KOPT-K1 (cell line): Measurements from ENCODE around the gene ANO6.

Experiments
- H3K27ac ChIP-seq: fragments of 200-600 bp; sonication (generic); 2 replicates; pipeline ENCODE4 v1.5.1; 2016; ENCODE audit warnings: antibody characterized with exemption, mild to moderate bottlenecking, low read depth, low read length; ENCODE audit not compliant: poor library complexity, severe bottlenecking
- H3K36me3 ChIP-seq: fragments of 200-600 bp; sonication (generic); 2 replicates; pipeline ENCODE4 v1.5.1; 2017; ENCODE audit warnings: antibody characterized with exemption, mild to moderate bottlenecking, low read length, moderate library complexity; ENCODE audit not compliant: insufficient read depth
- H3K9me3 ChIP-seq: fragments of 200-600 bp; sonication (generic); 2 replicates; pipeline ENCODE4 v1.5.1; 2017; ENCODE audit warnings: antibody characterized with exemption, low read length, mild to moderate bottlenecking; ENCODE audit not compliant: insufficient read depth, poor library complexity, severe bottlenecking

Gene ANO6

GRCh38 chr12:45342171-45342570 is 126.3 kb downstream of the ANO6 start:
- peaks cover 13% of the 10 kb centered on the region for H3K36me3 ChIP-seq
- no peaks in the 10 kb centered on the region for H3K9me3 ChIP-seq
- H3K27ac ChIP-seq: no peak overlapping the region

- H3K27ac ChIP-seq: no peak overlapping the region
- peaks cover 15% of the 10 kb centered on the region for H3K36me3 ChIP-seq
- no peaks in the 10 kb centered on the region for H3K9me3 ChIP-seq
These were observed 127.0 kb downstream of the ANO6 start for GRCh38 chr12:45342848-45343247.

- no peaks in the 10 kb centered on the region for H3K9me3 ChIP-seq
- H3K27ac ChIP-seq: no peak overlapping the region
- peaks cover 22% of the 10 kb centered on the region for H3K36me3 ChIP-seq
These were observed 127.6 kb downstream of the ANO6 start for GRCh38 chr12:45343269-45344051.

- no peak overlapping the region for H3K27ac ChIP-seq
- H3K36me3 ChIP-seq: peaks cover 56% of the 10 kb centered on the region
- peaks cover 14% of the 10 kb centered on the region for H3K9me3 ChIP-seq
These were observed 132.4 kb downstream of the ANO6 start for GRCh38 chr12:45348311-45348710.

- peaks cover 14% of the 10 kb centered on the region for H3K9me3 ChIP-seq
- peaks cover 55% of the 10 kb centered on the region for H3K36me3 ChIP-seq
- H3K27ac ChIP-seq: no peak overlapping the region
These were observed 133.1 kb downstream of the ANO6 start for GRCh38 chr12:45348986-45349385.

GRCh38 chr12:45349916-45350315 is 134.0 kb downstream of the ANO6 start:
- peaks cover 55% of the 10 kb centered on the region for H3K36me3 ChIP-seq
- H3K27ac ChIP-seq: no peak overlapping the region

GRCh38 chr12:45350861-45351260 is 135.0 kb downstream of the ANO6 start:
- Histone ChIP-seq H3K36me3 (peaks cover 60% of the 10 kb centered on the region), H3K27ac (no peak overlapping the region), H3K9me3 (peaks cover 14% of the 10 kb centered on the region)

More at GRCh38 chr12:45349916-45350315, 134.0 kb downstream of the ANO6 start:
- H3K9me3 ChIP-seq: peaks cover 14% of the 10 kb centered on the region

GRCh38 chr12:45351921-45352670 is 136.2 kb downstream of the ANO6 start:
- Histone ChIP-seq H3K27ac (no peak overlapping the region), H3K9me3 (peaks cover 14% of the 10 kb centered on the region), H3K36me3 (peaks cover 58% of the 10 kb centered on the region)

- Histone ChIP-seq H3K9me3 (peaks cover 14% of the 10 kb centered on the region), H3K27ac (no peak overlapping the region), H3K36me3 (peaks cover 59% of the 10 kb centered on the region)
These were observed 138.0 kb downstream of the ANO6 start for GRCh38 chr12:45353944-45354343.

GRCh38 chr12:45354399-45354798 is 138.5 kb downstream of the ANO6 start:
- H3K9me3 ChIP-seq: peaks cover 14% of the 10 kb centered on the region
- no peak overlapping the region for H3K27ac ChIP-seq
- H3K36me3 ChIP-seq: peaks cover 56% of the 10 kb centered on the region

- Histone ChIP-seq H3K36me3 (peaks cover 56% of the 10 kb centered on the region), H3K27ac (no peak overlapping the region), H3K9me3 (peaks cover 3% of the 10 kb centered on the region)
These were observed 139.8 kb downstream of the ANO6 start for GRCh38 chr12:45355730-45356129.

GRCh38 chr12:45356822-45357538 is 141.1 kb downstream of the ANO6 start:
- Histone ChIP-seq H3K36me3 (peaks cover 49% of the 10 kb centered on the region), H3K9me3 (peaks cover 8% of the 10 kb centered on the region), H3K27ac (no peak overlapping the region)

GRCh38 chr12:45357539-45358417 is 141.9 kb downstream of the ANO6 start:
- Histone ChIP-seq H3K36me3 (peaks cover 45% of the 10 kb centered on the region), H3K9me3 (peaks cover 16% of the 10 kb centered on the region), H3K27ac (no peak overlapping the region)

GRCh38 chr12:45362291-45362690 is 146.4 kb downstream of the ANO6 start:
- no peak overlapping the region for H3K27ac ChIP-seq
- peaks cover 57% of the 10 kb centered on the region for H3K36me3 ChIP-seq
- H3K9me3 ChIP-seq: peaks cover 44% of the 10 kb centered on the region
